Glutamatergic neuron (in vitro differentiated cells): ENCODE results near the gene RREB1. TPM values are rescaled to one million over a fixed set of nuclear protein-coding genes. Genes with fewer than 3 reads are reported as not detected.

Experiments
- DNase-seq: peaks from one replicate; pipeline ENCODE4 v3.0.0; 2022
- H3K27ac Mint-ChIP-seq: one replicate; pipeline ENCODE4 v1.8.0; 2020; ENCODE audit warnings: mild to moderate bottlenecking, mixed read lengths, inconsistent platforms; ENCODE audit not compliant: unreplicated experiment
- H3K27me3 Mint-ChIP-seq: one replicate; pipeline ENCODE4 v1.8.0; 2020; ENCODE audit warnings: mild to moderate bottlenecking, moderate library complexity, mixed read lengths, inconsistent platforms; ENCODE audit not compliant: unreplicated experiment
- H3K36me3 Mint-ChIP-seq: one replicate; pipeline ENCODE4 v1.8.0; 2020; ENCODE audit warnings: mild to moderate bottlenecking, mixed read lengths, inconsistent platforms; ENCODE audit not compliant: unreplicated experiment
- H3K4me1 Mint-ChIP-seq: one replicate; pipeline ENCODE4 v1.8.0; 2020; ENCODE audit warnings: mild to moderate bottlenecking, low read depth, mixed read lengths, inconsistent platforms; ENCODE audit not compliant: unreplicated experiment
- H3K4me3 Mint-ChIP-seq: one replicate; pipeline ENCODE4 v1.8.0; 2020; ENCODE audit warnings: mild to moderate bottlenecking, mixed read lengths, inconsistent platforms; ENCODE audit not compliant: unreplicated experiment
- H3K9me3 Mint-ChIP-seq: one replicate; pipeline ENCODE4 v1.8.0; 2020; ENCODE audit warnings: mild to moderate bottlenecking, moderate library complexity, mixed read lengths, inconsistent platforms; ENCODE audit not compliant: unreplicated experiment
- total RNA-seq: library from RNA; stranded (reverse); fragmentation: NEBNext Ultra II Directional; extraction: Animal tissue kit (Norgen Biotek cat#: 25700); gene quantifications from one replicate; pipeline ENCODE4 v1.2.1, GENCODE V29; 2021; ENCODE audit not compliant: unreplicated experiment
- TF ChIP-seq, protein P1 (sequence below): fragments of 200-600 bp; sonication (generic); IDR thresholded peaks from one replicate; pipeline ENCODE4 v1.5.0; 2021; ENCODE audit not compliant: partially characterized antibody, unreplicated experiment

The RREB1 gene
- total RNA-seq, 1 donor from 2014 or later, result 3.4 TPM

DNA sequence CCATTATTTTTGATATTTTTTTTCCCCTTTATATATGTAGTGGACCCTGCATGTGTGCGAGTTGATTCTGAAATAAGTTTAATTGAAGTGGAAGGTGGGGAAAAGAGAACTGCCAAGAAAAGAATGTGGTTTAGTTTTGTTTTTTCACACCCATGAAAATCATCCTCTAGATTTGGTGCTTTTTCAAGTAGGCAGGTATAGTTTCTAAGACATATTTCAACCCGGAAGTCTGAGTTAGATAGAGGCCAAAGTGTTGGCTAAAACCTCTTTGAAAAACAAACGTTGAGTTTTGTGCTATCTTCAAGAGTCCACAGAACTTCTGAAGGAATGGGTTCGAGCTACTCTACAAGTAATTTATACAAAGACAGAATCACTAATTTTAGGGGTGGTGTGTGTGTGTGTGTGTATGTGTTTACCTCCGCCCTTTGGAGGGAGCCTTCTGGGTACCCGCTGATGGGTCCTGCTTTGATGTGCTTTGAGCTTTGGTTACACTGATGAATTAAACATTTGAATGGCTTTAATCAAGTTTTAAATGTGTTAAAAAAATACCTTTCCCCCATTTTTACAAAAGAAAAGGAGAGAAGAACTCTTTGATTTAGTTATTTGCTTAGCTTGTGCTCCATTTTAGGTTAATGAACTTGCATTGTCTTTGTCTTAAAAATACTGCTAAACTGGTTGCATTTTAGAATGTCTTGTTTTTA, 2.5 kb downstream of the RREB1 start:
- H3K9me3 Mint-ChIP-seq, result peaks cover 6% of the 10 kb centered on the region
- TF ChIP-seq, protein P1, sequence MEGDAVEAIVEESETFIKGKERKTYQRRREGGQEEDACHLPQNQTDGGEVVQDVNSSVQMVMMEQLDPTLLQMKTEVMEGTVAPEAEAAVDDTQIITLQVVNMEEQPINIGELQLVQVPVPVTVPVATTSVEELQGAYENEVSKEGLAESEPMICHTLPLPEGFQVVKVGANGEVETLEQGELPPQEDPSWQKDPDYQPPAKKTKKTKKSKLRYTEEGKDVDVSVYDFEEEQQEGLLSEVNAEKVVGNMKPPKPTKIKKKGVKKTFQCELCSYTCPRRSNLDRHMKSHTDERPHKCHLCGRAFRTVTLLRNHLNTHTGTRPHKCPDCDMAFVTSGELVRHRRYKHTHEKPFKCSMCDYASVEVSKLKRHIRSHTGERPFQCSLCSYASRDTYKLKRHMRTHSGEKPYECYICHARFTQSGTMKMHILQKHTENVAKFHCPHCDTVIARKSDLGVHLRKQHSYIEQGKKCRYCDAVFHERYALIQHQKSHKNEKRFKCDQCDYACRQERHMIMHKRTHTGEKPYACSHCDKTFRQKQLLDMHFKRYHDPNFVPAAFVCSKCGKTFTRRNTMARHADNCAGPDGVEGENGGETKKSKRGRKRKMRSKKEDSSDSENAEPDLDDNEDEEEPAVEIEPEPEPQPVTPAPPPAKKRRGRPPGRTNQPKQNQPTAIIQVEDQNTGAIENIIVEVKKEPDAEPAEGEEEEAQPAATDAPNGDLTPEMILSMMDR, result no peak
- H3K4me1 Mint-ChIP-seq, result peaks cover 17% of the 10 kb centered on the region
- DNase-seq, result no peak
- no peaks in the 10 kb centered on the region for H3K36me3 Mint-ChIP-seq
- H3K4me3 Mint-ChIP-seq, result peak overlapping the region; percentile 75
- H3K27me3 Mint-ChIP-seq, result peaks cover 6% of the 10 kb centered on the region
- no peak overlapping the region for H3K27ac Mint-ChIP-seq

DNA sequence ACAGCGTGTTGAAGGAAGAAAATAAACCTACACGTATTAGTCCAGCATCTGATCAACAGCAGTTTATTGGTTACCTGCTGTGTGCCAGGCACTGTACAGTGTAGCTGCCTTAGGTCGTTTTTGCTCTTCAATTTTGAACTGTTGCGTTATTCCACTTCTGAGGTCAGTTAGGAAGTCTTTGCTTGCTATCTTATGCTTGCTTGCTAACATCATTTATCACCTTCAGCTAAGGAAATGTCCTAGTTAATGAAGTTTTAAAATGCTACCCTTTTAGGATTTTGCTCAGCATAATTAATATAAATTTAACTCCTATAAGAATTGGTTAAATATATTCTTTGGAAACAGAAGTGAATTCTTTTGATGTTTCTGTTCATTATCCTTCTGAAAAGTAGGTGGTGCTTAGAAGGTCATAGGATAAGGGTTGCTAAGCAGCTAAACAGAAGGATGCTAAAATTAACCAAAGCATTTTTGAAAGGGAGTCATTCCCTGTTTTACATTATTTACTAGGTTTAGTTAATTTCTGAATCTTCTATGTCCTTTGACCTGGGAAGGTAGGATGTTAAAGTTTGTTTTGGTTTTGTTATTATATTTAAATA, 3.4 kb downstream of the RREB1 start:
- H3K27ac Mint-ChIP-seq, result no peak overlapping the region
- H3K27me3 Mint-ChIP-seq, result peaks cover 6% of the 10 kb centered on the region
- H3K9me3 Mint-ChIP-seq, result peaks cover 6% of the 10 kb centered on the region
- H3K4me1 Mint-ChIP-seq, result peaks cover 13% of the 10 kb centered on the region
- DNase-seq, result no peak
- TF ChIP-seq, protein P1, result no peak
- no peaks in the 10 kb centered on the region for H3K36me3 Mint-ChIP-seq
- H3K4me3 Mint-ChIP-seq, result no peak overlapping the region

DNA sequence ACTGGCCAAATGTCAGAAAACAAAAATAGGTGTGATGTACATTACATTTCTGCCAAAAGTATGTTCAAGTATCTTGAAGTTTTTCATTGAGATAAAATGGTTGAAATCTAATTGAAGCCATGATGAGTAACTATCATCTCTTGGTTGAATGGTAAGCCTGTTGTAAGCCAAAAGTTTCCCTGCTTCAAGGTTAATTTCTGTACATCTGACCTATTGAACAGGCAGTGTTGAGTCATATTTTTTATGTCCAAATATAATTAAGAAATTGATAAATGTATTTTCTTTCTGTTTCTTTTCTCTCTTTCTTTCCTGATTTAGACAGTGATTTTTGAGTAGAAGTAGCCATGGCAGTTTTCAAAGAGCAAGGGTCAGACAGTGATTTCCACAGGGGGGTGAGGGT, 4.4 kb downstream of the RREB1 start:
- H3K27ac Mint-ChIP-seq, result no peak overlapping the region
- peak overlapping the region; percentile 72 for H3K4me3 Mint-ChIP-seq
- peaks cover 2% of the 10 kb centered on the region for H3K9me3 Mint-ChIP-seq
- H3K4me1 Mint-ChIP-seq, result peaks cover 8% of the 10 kb centered on the region
- H3K36me3 Mint-ChIP-seq, result no peaks in the 10 kb centered on the region
- peaks cover 4% of the 10 kb centered on the region for H3K27me3 Mint-ChIP-seq
- DNase-seq, result no peak
- TF ChIP-seq, protein P1, result no peak

DNA sequence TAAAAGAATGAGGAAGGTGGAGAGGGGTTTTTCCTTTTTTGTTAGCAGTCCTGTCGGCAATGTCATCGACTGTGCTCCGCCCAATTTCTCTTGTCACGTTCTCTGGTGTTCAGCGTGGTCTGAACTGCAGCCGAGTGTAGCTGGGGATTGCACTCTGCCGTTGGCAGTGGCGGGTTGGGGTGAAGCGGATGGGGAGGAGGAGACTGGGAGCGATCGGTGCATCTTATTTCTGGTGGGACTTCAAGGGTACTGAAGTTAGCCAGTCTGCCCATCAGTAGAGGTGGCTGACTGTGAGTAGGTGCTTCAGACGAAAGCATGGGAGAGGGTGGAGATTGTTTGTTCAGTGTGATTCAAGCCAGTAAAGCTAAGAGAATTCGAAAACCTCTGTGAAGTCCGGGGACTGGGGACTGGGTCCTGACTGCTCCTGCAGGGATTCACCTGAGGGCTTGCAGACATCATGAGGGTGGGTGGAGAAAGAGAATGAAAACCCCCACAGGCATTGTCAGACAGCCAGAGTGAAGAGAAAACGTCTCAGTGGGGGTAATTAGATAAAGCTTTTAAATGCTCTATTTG, 5.1 kb downstream of the RREB1 start:
- H3K9me3 Mint-ChIP-seq, result peaks cover 2% of the 10 kb centered on the region
- H3K27me3 Mint-ChIP-seq, result peaks cover 4% of the 10 kb centered on the region
- TF ChIP-seq, protein P1, result no peak
- peak overlapping the region; percentile 72 for H3K4me3 Mint-ChIP-seq
- DNase-seq, result peak; percentile 29
- peaks cover 8% of the 10 kb centered on the region for H3K4me1 Mint-ChIP-seq
- no peak overlapping the region for H3K27ac Mint-ChIP-seq
- H3K36me3 Mint-ChIP-seq, result no peaks in the 10 kb centered on the region
